ENCODE results near the gene ZBTB8OS. TPM values are rescaled to one million over a fixed set of nuclear protein-coding genes. Genes with fewer than 3 reads are reported as not detected.

Gene ZBTB8OS
- total RNA-seq, 1 experiment from 2014 or later, result 49.2 TPM

- POLR2A ChIA-PET, result interaction anchor here (1.1 kb wide), 1 partner anchor 36 kb away, joined by 3 read pairs; the partner anchor contains the start of gene RBBP4
These were observed 36.0 kb upstream of the ZBTB8OS start for GRCh38 chr1:32686387-32686786.

GRCh38 chr1:32685498-32685897 is 35.1 kb upstream of the ZBTB8OS start:
- no peaks in the 10 kb centered on the region for H3K4me1 ChIP-seq (ENCODE audit: control insufficient read depth in 1 of 2, insufficient read depth in 2 of 2, low read length in 2 of 2)
- TF ChIP-seq CTCF (IDR thresholded peaks at IDR 0.05 in 2 of 3, conservative IDR thresholded peaks at IDR 0.05 in 1 of 3; ENCODE audit: borderline replicate concordance in 1 of 3, insufficient read depth in 1 of 3, low read depth in 2 of 3, low read length in 2 of 3) (no peak), CBX3 (IDR thresholded peaks at IDR 0.05; ENCODE audit: low read depth) (no peak), POLR2AphosphoS5 (IDR thresholded peaks at IDR 0.05; ENCODE audit: low read depth, low read length) (no peak), JUND (IDR thresholded peaks at IDR 0.05) (no peak)
- H3K27me3 ChIP-seq (ENCODE audit: insufficient read depth, low read length), result no peaks in the 10 kb centered on the region
- no peak overlapping the region for H3K4me2 ChIP-seq (ENCODE audit: low read length)
- ATAC-seq (no peak), DNase-seq (ENCODE audit: low read depth, low spot score) (no peak)
- no peak overlapping the region for H3K4me3 ChIP-seq (replicated peaks in 1 of 2; ENCODE audit: low read depth in 1 of 2, low read length in 2 of 2)
- ChIA-PET CTCF (interaction anchor here (2.0 kb wide), 1 partner anchor 87 kb away, joined by 6 read pairs; no protein-coding TSS in a partner anchor), RAD21 (ENCODE audit: low non-redundant PET in 1 of 2, low total read pairs in 2 of 2, uncharacterized antibody in 2 of 2, unreplicated experiment in 2 of 2) (no interaction called here), POLR2A (no interaction called here)
- no peaks in the 10 kb centered on the region for H3K9me3 ChIP-seq (ENCODE audit: control insufficient read depth in 1 of 2, insufficient read depth in 1 of 2, low read depth in 1 of 2, low read length in 2 of 2)
- H3K79me2 ChIP-seq (ENCODE audit: insufficient read depth, low read length), result no peaks in the 10 kb centered on the region
- H4K20me1 ChIP-seq (ENCODE audit: insufficient read depth), result no peaks in the 10 kb centered on the region
- no peaks in the 10 kb centered on the region for H3K9me2 ChIP-seq (ENCODE audit: insufficient read depth)
- no TSS peak for BruUV-seq (replicated peaks)
- peaks cover 37 to 53% of the 10 kb centered on the region in 2 experiments for H3K36me3 ChIP-seq (ENCODE audit: control insufficient read depth in 1 of 2, insufficient read depth in 2 of 2, low read length in 2 of 2)
- H2AFZ ChIP-seq (ENCODE audit: low read depth, low read length, poor library complexity, severe bottlenecking), result no peak overlapping the region
- no peak overlapping the region for H3K9ac ChIP-seq (ENCODE audit: low read length)
- intact Hi-C loops (cut with micrococcal nuclease), result no loop called here
- H3K27ac ChIP-seq (ENCODE audit: low read depth, low read length), result no peak overlapping the region

More at GRCh38 chr1:32686387-32686786, 36.0 kb upstream of the ZBTB8OS start:
- intact Hi-C loops (cut with micrococcal nuclease), result no loop called here
- CTCF ChIA-PET, result interaction anchor here (2.0 kb wide), 1 partner anchor 87 kb away, joined by 6 read pairs; no protein-coding TSS in a partner anchor
- BruUV-seq (replicated peaks), result no TSS peak
- Histone ChIP-seq H3K27ac (ENCODE audit: low read depth, low read length) (no peak overlapping the region), H3K27me3 (ENCODE audit: insufficient read depth, low read length) (no peaks in the 10 kb centered on the region), H3K9ac (ENCODE audit: low read length) (no peak overlapping the region), H3K79me2 (ENCODE audit: insufficient read depth, low read length) (no peaks in the 10 kb centered on the region), H3K4me2 (ENCODE audit: low read length) (no peak overlapping the region), H2AFZ (ENCODE audit: low read depth, low read length, poor library complexity, severe bottlenecking) (no peak overlapping the region), H3K4me1 (ENCODE audit: control insufficient read depth in 1 of 2, insufficient read depth in 2 of 2, low read length in 2 of 2) (no peaks in the 10 kb centered on the region), H3K4me3 (replicated peaks in 1 of 2; ENCODE audit: low read depth in 1 of 2, low read length in 2 of 2) (no peak overlapping the region), H3K9me2 (ENCODE audit: insufficient read depth) (no peaks in the 10 kb centered on the region), H3K9me3 (ENCODE audit: control insufficient read depth in 1 of 2, insufficient read depth in 1 of 2, low read depth in 1 of 2, low read length in 2 of 2) (no peaks in the 10 kb centered on the region), H4K20me1 (ENCODE audit: insufficient read depth) (no peaks in the 10 kb centered on the region), H3K36me3 (ENCODE audit: control insufficient read depth in 1 of 2, insufficient read depth in 2 of 2, low read length in 2 of 2) (peaks cover 28 to 44% of the 10 kb centered on the region in 2 experiments)
- TF ChIP-seq MAX (IDR thresholded peaks at IDR 0.05) (no peak), ELF1 (IDR thresholded peaks at IDR 0.05; ENCODE audit: borderline replicate concordance, low read depth) (no peak), YY1 (IDR thresholded peaks at IDR 0.05; ENCODE audit: extremely low read depth, insufficient replicate concordance, low read depth, low read length) (no peak)
- no peak for ATAC-seq
- DNase-seq (ENCODE audit: low read depth, low spot score), result no peak
- RAD21 ChIA-PET (ENCODE audit: low non-redundant PET in 1 of 2, low total read pairs in 2 of 2, uncharacterized antibody in 2 of 2, unreplicated experiment in 2 of 2), result no interaction called here

All from HCT116 (cell line).